NB4 (cell line): Measurements from ENCODE around the gene C21orf58.

Experiments used
- DNase-seq: peaks from one replicate; pipeline ENCODE4 v3.0.0; 2010; ENCODE audit warnings: low read depth
- H3K4me3 ChIP-seq: one replicate; pipeline ENCODE4 v1.5.1; 2011; ENCODE audit warnings: mild to moderate bottlenecking, low read depth, low read length, moderate library complexity
- CTCF ChIP-seq: IDR thresholded peaks from one replicate; pipeline ENCODE4 v1.5.1; 2012; ENCODE audit warnings: low read depth, low read length
- MAX ChIP-seq: IDR thresholded peaks from 2 replicates; pipeline ENCODE4 v1.6.1; 2011; ENCODE audit warnings: low read depth, low read length
- MYC ChIP-seq: IDR thresholded peaks from 2 replicates; pipeline ENCODE4 v1.6.1; 2011; ENCODE audit warnings: low read depth, low read length
- POLR2A ChIP-seq: IDR thresholded peaks from 2 replicates; pipeline ENCODE4 v1.6.1; 2011; ENCODE audit warnings: mild to moderate bottlenecking; ENCODE audit not compliant: insufficient read length; ENCODE audit errors: extremely low read depth

Gene C21orf58

GRCh38 chr21:46354046-46354445 lies 30.4 kb upstream of the C21orf58 start:
- H3K4me3 ChIP-seq: no peak overlapping the region
- DNase-seq: no peak
- TF ChIP-seq CTCF: no peak
- TF ChIP-seq MAX: no peak
- TF ChIP-seq MYC: no peak
- TF ChIP-seq POLR2A: no peak

- TF ChIP-seq POLR2A (no peak), MAX (no peak), CTCF (no peak), MYC (no peak)
- no peak overlapping the region for H3K4me3 ChIP-seq
- no peak for DNase-seq
Observed at GRCh38 chr21:46352913-46353312, 29.2 kb upstream of the C21orf58 start.

GRCh38 chr21:46352164-46352515 lies 28.5 kb upstream of the C21orf58 start:
- no peak for DNase-seq
- no peak for TF ChIP-seq MYC
- no peak for TF ChIP-seq CTCF
- no peak for TF ChIP-seq MAX
- no peak for TF ChIP-seq POLR2A
- no peak overlapping the region for H3K4me3 ChIP-seq

- DNase-seq: no peak
- no peak overlapping the region for H3K4me3 ChIP-seq
- TF ChIP-seq POLR2A (no peak), CTCF (no peak), MAX (no peak), MYC (no peak)
Observed at GRCh38 chr21:46351476-46352163, 27.9 kb upstream of the C21orf58 start.

- TF ChIP-seq MYC (no peak), CTCF (no peak), POLR2A (no peak), MAX (no peak)
- no peak overlapping the region for H3K4me3 ChIP-seq
- no peak for DNase-seq
Observed at GRCh38 chr21:46350981-46351380, 27.3 kb upstream of the C21orf58 start.
